IMR-90 (cell line): ENCODE results near the gene L3MBTL4. TPM values are rescaled to one million over a fixed set of nuclear protein-coding genes. Genes with fewer than 3 reads are reported as not detected.

Experiments used
- ATAC-seq: fragments of 200-7000 bp; cut with Tn5 transposase; 2 replicates; pipeline ENCODE4 v1.9.1; 2020; ENCODE audit warnings: low read depth, mild to moderate bottlenecking, moderate library complexity
- BruUV-seq: library from RNA; stranded (reverse); fragments of 400-500 nt; replicated peaks from 2 replicates; lab custom pipeline; 2021; lab: Mats Ljungman, UMichigan
- CTCF ChIA-PET: fragments of 300-600 bp; formaldehyde crosslinking; extraction: SDS; loops from one replicate; lab custom pipeline; 2021; ENCODE audit warnings: antibody characterized with exemption; lab: Yijun Ruan, JAX
- POLR2A ChIA-PET: fragments of 300-600 bp; sonication (Branson Sonifier 250); formaldehyde crosslinking; loops from one replicate; lab custom pipeline; 2022; ENCODE audit warnings: antibody characterized with exemption; ENCODE audit not compliant: unreplicated experiment; lab: Charles Lee
- DNase-seq: peaks from one replicate; pipeline ENCODE4 v3.0.0; 2013
- H2AFZ ChIP-seq: replicated peaks from 2 replicates; pipeline ENCODE3; 2013; ENCODE audit warnings: low read length, mild to moderate bottlenecking; ENCODE audit not compliant: poor library complexity
- H2AK5ac ChIP-seq: 2 replicates; pipeline ENCODE4 v1.6.1; 2013; ENCODE audit warnings: low read depth, low read length, inconsistent platforms
- H2AK9ac ChIP-seq: replicated peaks from 2 replicates; pipeline ENCODE3; 2013; ENCODE audit warnings: mild to moderate bottlenecking, low read depth, low read length, moderate library complexity; ENCODE audit not compliant: poor library complexity
- H2BK120ac ChIP-seq: 2 replicates; pipeline ENCODE4 v1.6.1; 2013; ENCODE audit warnings: low read depth, low read length, inconsistent platforms
- H2BK15ac ChIP-seq: 3 replicates; pipeline ENCODE4 v1.6.1; 2013; ENCODE audit warnings: low read depth, low read length, inconsistent platforms
- H2BK20ac ChIP-seq: 2 replicates; pipeline ENCODE4 v1.6.1; 2013; ENCODE audit warnings: low read depth, mild to moderate bottlenecking, inconsistent platforms, low read length, moderate library complexity
- H2BK5ac ChIP-seq: 2 replicates; pipeline ENCODE4 v1.6.1; 2013; ENCODE audit warnings: mild to moderate bottlenecking, low read depth, low read length, inconsistent platforms; ENCODE audit not compliant: poor library complexity, severe bottlenecking
- H3K14ac ChIP-seq: replicated peaks from 2 replicates; pipeline ENCODE4 v1.6.1; 2013; ENCODE audit warnings: low read depth, low read length, inconsistent platforms
- H3K18ac ChIP-seq: 2 replicates; pipeline ENCODE4 v1.6.1; 2013; ENCODE audit warnings: low read depth, low read length, control low read depth
- H3K23ac ChIP-seq: 2 replicates; pipeline ENCODE4 v1.6.1; 2013; ENCODE audit warnings: low read depth, low read length, inconsistent platforms
- H3K27ac ChIP-seq: 2 replicates; pipeline ENCODE4 v1.5.1; 2013; ENCODE audit warnings: mild to moderate bottlenecking, control low read depth, low read length; ENCODE audit not compliant: insufficient read depth
- H3K27me3 ChIP-seq: 2 replicates; pipeline ENCODE4 v1.6.1; 2013; ENCODE audit warnings: low read length; ENCODE audit not compliant: control insufficient read depth, insufficient read depth
- H3K36me3 ChIP-seq: 2 replicates; pipeline ENCODE4 v1.6.1; 2013; ENCODE audit warnings: low read length, mixed read lengths; ENCODE audit not compliant: control insufficient read depth, insufficient read depth
- H3K4ac ChIP-seq: 2 replicates; pipeline ENCODE4 v1.6.1; 2013; ENCODE audit warnings: low read depth, low read length, inconsistent platforms
- H3K4me1 ChIP-seq: 2 replicates; pipeline ENCODE4 v1.6.1; 2013; ENCODE audit warnings: low read length, mixed read lengths; ENCODE audit not compliant: control insufficient read depth, insufficient read depth
- H3K4me2 ChIP-seq: 2 replicates; pipeline ENCODE4 v1.6.1; 2013; ENCODE audit warnings: low read depth, mild to moderate bottlenecking, control low read depth, low read length, moderate library complexity
- H3K4me3 ChIP-seq: 2 replicates; pipeline ENCODE4 v1.5.1; 2013; ENCODE audit warnings: low read depth, mild to moderate bottlenecking, control low read depth, low read length, moderate library complexity; ENCODE audit not compliant: insufficient read depth
- H3K56ac ChIP-seq: 2 replicates; pipeline ENCODE4 v1.6.1; 2013; ENCODE audit warnings: low read length, inconsistent platforms; ENCODE audit not compliant: insufficient read depth; ENCODE audit errors: extremely low read depth
- H3K79me1 ChIP-seq, 2 experiments: 2 replicates each; pipeline ENCODE4 v1.6.1; 2013; ENCODE audit warnings: low read length in 2 of 2, inconsistent platforms in 1 of 2, low read depth in 1 of 2
- H3K9ac ChIP-seq: 2 replicates; pipeline ENCODE4 v1.6.1; 2013; ENCODE audit warnings: low read depth, low read length, control low read depth
- H3K9me1 ChIP-seq: 2 replicates; pipeline ENCODE4 v1.6.1; 2013; ENCODE audit warnings: low read length, inconsistent platforms; ENCODE audit not compliant: insufficient read depth
- H3K9me3 ChIP-seq: 2 replicates; pipeline ENCODE4 v1.6.1; 2013; ENCODE audit warnings: low read length; ENCODE audit not compliant: control insufficient read depth, insufficient read depth
- H4K20me1 ChIP-seq: 2 replicates; pipeline ENCODE4 v1.6.1; 2013; ENCODE audit warnings: low read length, inconsistent platforms; ENCODE audit not compliant: insufficient read depth
- H4K5ac ChIP-seq: 2 replicates; pipeline ENCODE4 v1.6.1; 2013; ENCODE audit warnings: mild to moderate bottlenecking, low read depth, low read length, control low read depth
- H4K8ac ChIP-seq, 2 experiments: 2 replicates each; pipeline ENCODE4 v1.6.1; 2013; ENCODE audit warnings: low read depth in 2 of 2, low read length in 2 of 2, control low read depth in 1 of 2, inconsistent platforms in 1 of 2
- H4K91ac ChIP-seq: 2 replicates; pipeline ENCODE4 v1.6.1; 2013; ENCODE audit warnings: low read depth, low read length, inconsistent platforms; ENCODE audit not compliant: insufficient read depth
- CHD1 ChIP-seq: IDR thresholded peaks from 2 replicates; pipeline ENCODE4 v1.6.1; 2012; ENCODE audit warnings: low read depth, low read length, improper control_type of control experiment
- CTCF ChIP-seq: conservative IDR thresholded peaks from 2 replicates; pipeline ENCODE4 v1.5.1; 2012; ENCODE audit warnings: mild to moderate bottlenecking, low read depth, low read length, improper control_type of control experiment
- FOS ChIP-seq: fragments of 150-350 bp; IDR thresholded peaks from 2 replicates; pipeline ENCODE4 v1.6.1; 2016; ENCODE audit warnings: low read depth, low read length
- MAFK ChIP-seq: IDR thresholded peaks from 2 replicates; pipeline ENCODE4 v1.6.1; 2012; ENCODE audit warnings: low read depth, low read length, improper control_type of control experiment
- NFE2L2 ChIP-seq: fragments of 150-350 bp; IDR thresholded peaks from 2 replicates; pipeline ENCODE4 v1.6.1; 2016; ENCODE audit warnings: low read depth, mild to moderate bottlenecking, low read length
- RCOR1 ChIP-seq: IDR thresholded peaks from 2 replicates; pipeline ENCODE4 v1.6.1; 2012; ENCODE audit warnings: mild to moderate bottlenecking, low read length, improper control_type of control experiment; ENCODE audit not compliant: insufficient replicate concordance
- SMC3 ChIP-seq: fragments of 150-350 bp; IDR thresholded peaks from 2 replicates; pipeline ENCODE4 v1.6.1; 2016; ENCODE audit warnings: low read depth, mild to moderate bottlenecking, antibody characterized with exemption, low read length, moderate library complexity
- USF2 ChIP-seq: fragments of 150-350 bp; IDR thresholded peaks from 2 replicates; pipeline ENCODE4 v1.6.1; 2017; ENCODE audit warnings: mild to moderate bottlenecking, antibody characterized with exemption, low read length, low read depth
- WGBS, 2 experiments: methylation state at CpG; one replicate each; pipeline versions ENCODE4 v1.1.5 to v1.1.7; 2013; ENCODE audit warnings: missing lambda C conversion rate in 2 of 2; ENCODE audit not compliant: insufficient read length in 1 of 2; ENCODE audit errors: extremely low coverage in 2 of 2; 5-methylcytosine and 5-hydroxymethylcytosine counted together
- dilution Hi-C: fragments of 300-500 bp; cut with HindIII; formaldehyde crosslinking; loops from one replicate; pipeline ENCODE4 v1.14.3; 2018; ENCODE audit warnings: low sequenced_read_pairs; ENCODE audit not compliant: unreplicated experiment
- in situ Hi-C: fragments of 300-500 bp; cut with MboI; formaldehyde crosslinking; loops from 3 replicates; pipeline ENCODE4 v1.14.3; 2019; ENCODE audit warnings: low sequenced_read_pairs, inconsistent platforms, mixed read lengths
- intact Hi-C: fragments of 100-400 bp; cut with micrococcal nuclease; formaldehyde crosslinking; loops from 2 replicates; pipeline ENCODE4 v1.10.0; 2022
- polyA plus RNA-seq, 3 experiments: library from polyadenylated mRNA; depleted of rRNA; stranded (reverse); fragments of >200 nt; gene quantifications; 2 replicates each; pipeline ENCODE4 v1.2.3, GENCODE V29; 2012; ENCODE audit warnings: low replicate concordance in 1 of 3
- total RNA-seq: library from RNA; depleted of rRNA; stranded (reverse); fragments of >200 nt; gene quantifications from 2 replicates; pipeline ENCODE4 v1.2.3, GENCODE V29; 2012

L3MBTL4 gene
- total and polyA plus RNA-seq, 2 of the 4 experiments (the other 2 are of a cell fraction): under 0.01 to 0.02 TPM

- Histone ChIP-seq H3K4ac (no peak overlapping the region), H2AK9ac (no peak overlapping the region), H3K4me3 (no peak overlapping the region), H3K79me1 (no peaks in the 10 kb centered on the region), H2BK15ac (no peak overlapping the region), H4K8ac (no peak overlapping the region), H3K9ac (no peak overlapping the region), H3K4me1 (no peaks in the 10 kb centered on the region), H3K36me3 (no peaks in the 10 kb centered on the region), H4K91ac (no peak overlapping the region), H3K27ac (no peak overlapping the region), H3K9me1 (no peaks in the 10 kb centered on the region), H3K56ac (no peak overlapping the region), H4K20me1 (no peaks in the 10 kb centered on the region), H2BK120ac (no peak overlapping the region), H3K4me2 (no peak overlapping the region), H2AFZ (no peak overlapping the region), H3K14ac (no peak overlapping the region), H3K27me3 (no peaks in the 10 kb centered on the region), H3K9me3 (no peaks in the 10 kb centered on the region), H3K18ac (no peak overlapping the region), H2BK20ac (no peak overlapping the region), H2BK5ac (no peak overlapping the region), H3K23ac (no peak overlapping the region), H4K5ac (no peak overlapping the region), H2AK5ac (no peak overlapping the region)
- intact Hi-C loops (no loop called here), dilution Hi-C loops (no loop called here), in situ Hi-C loops (no loop called here)
- DNase-seq: no peak
- WGBS, 2 experiments: no CpG with 5 or more reads among the region's 3 CpGs
- POLR2A ChIA-PET: no interaction called here
- TF ChIP-seq SMC3 (no peak), NFE2L2 (no peak), MAFK (no peak), FOS (no peak), USF2 (no peak), CHD1 (no peak), RCOR1 (no peak), CTCF (no peak)
- no peak for ATAC-seq
- BruUV-seq: no TSS peak
- CTCF ChIA-PET: no interaction called here
Observed at GRCh38 chr18:6069103-6069502, 345.6 kb downstream of the L3MBTL4 start.
